K562 (cell line): ENCODE data around the gene DISC1. TPM values are rescaled to one million over a fixed set of nuclear protein-coding genes. Genes with fewer than 3 reads are reported as not detected.

Experiments used
- ATAC-seq: fragments of 200-7000 bp; cut with Tn5 transposase; 3 replicates; pipeline ENCODE4 v1.9.1; 2020; ENCODE audit warnings: moderate library complexity
- BruUV-seq: library from RNA; stranded (reverse); fragments of 400-500 nt; replicated peaks from 2 replicates; lab custom pipeline; 2021; lab: Mats Ljungman, UMichigan
- CTCF ChIA-PET: fragments of 300-600 bp; formaldehyde crosslinking; extraction: SDS; loops from one replicate; lab custom pipeline; 2021; ENCODE audit warnings: low intra/inter-chr PET ratio; lab: Yijun Ruan, JAX
- POLR2A ChIA-PET: fragments of 300-600, 350-650 bp; sonication (Branson Sonifier 250); formaldehyde crosslinking; extraction: SDS; loops from one replicate; lab custom pipeline; 2021; ENCODE audit warnings: antibody characterized with exemption, inconsistent platforms; lab: Yijun Ruan, JAX
- DNase-seq, 4 experiments: peaks; one replicate each; pipeline versions ENCODE4 v3.0.0 to v3.0.0-alpha.2; 2011 to 2018; ENCODE audit warnings: low spot score in 3 of 4, mixed read lengths in 3 of 4; ENCODE audit errors: extremely low read depth in 1 of 4
- FAIRE-seq: peaks from 2 replicates; lab custom pipeline; 2011; peaks lifted over from hg19 to GRCh38; lab: Jason Lieb, UNC
- H2AFZ ChIP-seq: 2 replicates; pipeline ENCODE4 v1.6.0; 2011; ENCODE audit warnings: low read depth, low read length, control low read depth, inconsistent platforms
- H3K27ac ChIP-seq: fragments of 200-600 bp; 3 replicates; pipeline ENCODE4 v1.8.0; 2011; ENCODE audit warnings: low read depth, mild to moderate bottlenecking, control low read depth, inconsistent platforms, low read length, moderate library complexity, mixed read lengths; ENCODE audit errors: extremely low read depth
- H3K27me3 ChIP-seq, 2 experiments: fragments of 300-600 bp in 1 of 2; 2 replicates in 1 of 2; 3 replicates in 1 of 2; pipeline versions ENCODE4 v1.6.0 to v1.8.0; 2011; ENCODE audit warnings: inconsistent platforms in 2 of 2, low read length in 2 of 2, mild to moderate bottlenecking in 1 of 2, mixed read lengths in 1 of 2, moderate library complexity in 1 of 2; ENCODE audit not compliant: control insufficient read depth in 2 of 2, insufficient read depth in 2 of 2
- H3K36me3 ChIP-seq: fragments of 300-600 bp; 3 replicates; pipeline ENCODE4 v1.8.0; 2011; ENCODE audit warnings: mild to moderate bottlenecking, low read length, inconsistent platforms; ENCODE audit not compliant: control insufficient read depth, insufficient read depth
- H3K4me1 ChIP-seq, 2 experiments: fragments of 200-600 bp in 1 of 2; replicated peaks in 1 of 2; 2 replicates in 1 of 2; 3 replicates in 1 of 2; pipeline versions ENCODE4 v1.5.1 to v1.8.0; 2011; ENCODE audit warnings: inconsistent platforms in 2 of 2, low read length in 2 of 2, mild to moderate bottlenecking in 1 of 2, mixed read lengths in 1 of 2, moderate library complexity in 1 of 2; ENCODE audit not compliant: control insufficient read depth in 2 of 2, insufficient read depth in 2 of 2
- H3K4me2 ChIP-seq: 2 replicates; pipeline ENCODE4 v1.6.1; 2011; ENCODE audit warnings: low read length, control low read depth, inconsistent platforms, mixed read lengths; ENCODE audit not compliant: insufficient read depth
- H3K4me3 ChIP-seq: fragments of 200-600 bp; sonication (generic), shearing (Covaris generic); 2 replicates; pipeline ENCODE4 v1.5.1; 2016; ENCODE audit warnings: control low read depth, inconsistent platforms
- H3K79me2 ChIP-seq: fragments of 200-600 bp; 3 replicates; pipeline ENCODE4 v1.8.0; 2011; ENCODE audit warnings: low read length, inconsistent platforms; ENCODE audit not compliant: control insufficient read depth, insufficient read depth
- H3K9ac ChIP-seq, 2 experiments: 2 replicates each; pipeline versions ENCODE4 v1.6.0 to v1.6.1; 2011; ENCODE audit warnings: low read depth in 2 of 2, low read length in 2 of 2, control low read depth in 1 of 2, inconsistent platforms in 1 of 2, mild to moderate bottlenecking in 1 of 2, mixed read lengths in 1 of 2; ENCODE audit not compliant: insufficient read depth in 1 of 2
- H3K9me1 ChIP-seq: one replicate; pipeline ENCODE4 v1.6.0; 2011; ENCODE audit warnings: inconsistent platforms, mild to moderate bottlenecking, low read length, moderate library complexity; ENCODE audit not compliant: control insufficient read depth, insufficient read depth
- H3K9me3 ChIP-seq: replicated peaks from 2 replicates; pipeline ENCODE4 v1.5.1; 2011; ENCODE audit warnings: low read depth, low read length, inconsistent platforms; ENCODE audit not compliant: control insufficient read depth, insufficient read depth
- H4K20me1 ChIP-seq: replicated peaks from 2 replicates; pipeline ENCODE4 v1.6.1; 2011; ENCODE audit warnings: low read length, inconsistent platforms, mixed read lengths; ENCODE audit not compliant: control insufficient read depth, insufficient read depth
- BMI1 ChIP-seq: fragments of 150-350 bp; IDR thresholded peaks from 2 replicates; pipeline ENCODE4 v1.6.1; 2014; ENCODE audit warnings: low read length
- COPS2 ChIP-seq: fragments of 450-650 bp; conservative IDR thresholded peaks from 2 replicates; pipeline ENCODE4 v1.6.1; 2016; ENCODE audit warnings: mild to moderate bottlenecking, moderate library complexity
- KAT8 ChIP-seq: fragments of 450-650 bp; IDR thresholded peaks from 2 replicates; pipeline ENCODE4 v1.6.1; 2016; ENCODE audit warnings: low read depth, mild to moderate bottlenecking
- MAFF ChIP-seq: IDR thresholded peaks from 2 replicates; pipeline ENCODE4 v1.6.1; 2012; ENCODE audit warnings: low read length, improper control_type of control experiment
- MEF2D ChIP-seq: conservative IDR thresholded peaks from 2 replicates; pipeline ENCODE4 v1.6.1; 2016; ENCODE audit warnings: low read depth, missing genetic modification characterization, missing compliant biosample characterization
- NR2C2 ChIP-seq, 2 experiments: fragments of 200-800 bp in 1 of 2; sonication (Bioruptor generic) in 1 of 2; sonication (generic) in 1 of 2; formaldehyde crosslinking in 1 of 2; IDR thresholded peaks; 2 replicates each; pipeline versions ENCODE4 v1.6.1 to v1.8.0; 2016 to 2022; ENCODE audit warnings: mild to moderate bottlenecking in 1 of 2, missing compliant biosample characterization in 1 of 2, missing genetic modification characterization in 1 of 2, missing genetic modification reagents in 1 of 2
- RBM25 ChIP-seq: fragments of 200-400 bp; formaldehyde crosslinking; IDR thresholded peaks from 2 replicates; pipeline ENCODE4 v1.6.1; 2018; ENCODE audit warnings: low read length, low read depth, moderate library complexity; ENCODE audit not compliant: severe bottlenecking
- SREBF1 ChIP-seq: fragments of 150-350 bp; IDR thresholded peaks from 2 replicates; pipeline ENCODE4 v1.6.1; 2014; ENCODE audit warnings: antibody characterized with exemption, low read depth, low read length, borderline replicate concordance
- ZBTB7A ChIP-seq: IDR thresholded peaks from 2 replicates; pipeline ENCODE4 v1.6.1; 2011; ENCODE audit warnings: low read depth, mild to moderate bottlenecking, low read length, moderate library complexity, borderline replicate concordance; ENCODE audit not compliant: control insufficient read depth
- ZC3H4 ChIP-seq: sonication (generic); formaldehyde crosslinking; IDR thresholded peaks from 2 replicates; pipeline ENCODE4 v1.9.0; 2021; ENCODE audit warnings: missing genetic modification reagents, borderline replicate concordance
- WGBS: fragments of 100-300 bp; shearing (Covaris generic); methylation state at CpG from one replicate; pipeline ENCODE4 v1.1.6; 2016; ENCODE audit warnings: low coverage, mixed read lengths; ENCODE audit not compliant: insufficient coverage; ENCODE audit errors: missing lambda C conversion rate; 5-methylcytosine and 5-hydroxymethylcytosine counted together
- in situ Hi-C: fragments of 300-500 bp; cut with MboI; formaldehyde crosslinking; loops from 4 replicates; pipeline ENCODE4 v1.15.0; 2018; ENCODE audit warnings: inconsistent platforms, mixed read lengths
- intact Hi-C: fragments of 100-400 bp; cut with micrococcal nuclease; formaldehyde crosslinking; loops from 2 replicates; pipeline ENCODE4 v1.14.2; 2022
- polyA plus RNA-seq, 8 experiments: library from polyadenylated mRNA; depleted of rRNA in 4 of 8; stranded (reverse) in 5 of 8; unstranded in 3 of 8; fragments of >200 nt; fragmentation: Nextera tagmentation in 2 of 8; fragmentation: Illumina TruSeq in 1 of 8; extraction: Ambion mirVana in 2 of 8; extraction: Trizol in 1 of 8; gene quantifications; 2 replicates each; pipeline versions ENCODE4 v1.2.1 to v1.2.3, GENCODE V29; 2011 to 2014; ENCODE audit warnings: inconsistent platforms in 1 of 8, missing spikeins in 1 of 8
- total RNA-seq, 7 experiments: library from RNA; depleted of rRNA in 6 of 7; stranded (reverse); fragments of >200 nt in 6 of 7; fragmentation: Illumina TruSeq in 2 of 7; extraction: Trizol in 2 of 7; gene quantifications; 2 replicates each; pipeline versions ENCODE4 v1.2.1 to v1.2.3, GENCODE V29; 2011 to 2021; ENCODE audit warnings: low replicate concordance in 1 of 7
- TF ChIP-seq, protein P1 (sequence below): fragments of 450-650 bp; formaldehyde crosslinking; conservative IDR thresholded peaks from 2 replicates; pipeline ENCODE4 v1.4.0; 2022; ENCODE audit warnings: mild to moderate bottlenecking, missing genetic modification characterization
- TF ChIP-seq, protein P2 (sequence below): fragments of 250-450 bp; sonication (Bioruptor Pico); IDR thresholded peaks from 2 replicates; pipeline ENCODE4 v1.8.0; 2021; ENCODE audit warnings: borderline replicate concordance, mild to moderate bottlenecking, moderate library complexity; ENCODE audit not compliant: poor library complexity, severe bottlenecking
- TF ChIP-seq, protein P3 (sequence below): fragments of 250-450 bp; sonication (Bioruptor Pico); IDR thresholded peaks from 2 replicates; pipeline ENCODE4 v1.4.0; 2020
- TF ChIP-seq, protein P4 (sequence below): fragments of 250-450 bp; sonication (Bioruptor Pico); IDR thresholded peaks from 2 replicates; pipeline ENCODE4 v1.4.0; 2020

DISC1 gene
- total and polyA plus RNA-seq, 9 of the 15 experiments (the other 6 are each of a cell fraction or from before 2014, with no cell fraction given), result 0.01 to 0.11 (median 0.08) TPM; not detected in 1

DNA sequence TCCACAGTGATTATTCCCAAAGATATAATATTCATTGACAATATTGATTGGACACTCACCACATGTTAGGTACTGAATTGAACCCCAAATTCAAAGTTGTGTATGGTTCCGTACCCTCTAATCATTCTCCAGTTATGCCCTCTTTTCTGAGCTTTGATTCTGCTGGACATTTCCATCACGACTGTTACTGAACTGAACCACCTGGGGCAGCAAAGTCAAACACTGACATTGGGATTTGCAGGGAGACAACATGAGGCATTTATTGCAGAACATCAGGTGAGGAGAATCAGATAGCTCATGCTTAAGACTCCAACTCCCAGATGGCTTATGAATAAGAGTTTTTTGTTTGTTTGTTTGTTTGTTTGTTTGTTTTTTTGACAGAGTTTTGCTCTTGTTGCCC, 420.9 kb downstream of the DISC1 start:
- H3K4me1 ChIP-seq, result no peaks in the 10 kb centered on the region
- DNase-seq (no peak), FAIRE-seq (no peak), ATAC-seq (no peak)
- no peak overlapping the region for H3K27ac ChIP-seq
- no peaks in the 10 kb centered on the region for H4K20me1 ChIP-seq
- H3K4me3 ChIP-seq, result no peak overlapping the region
- intact Hi-C loops, result no loop called here
- no TSS peak for BruUV-seq
- H3K9me3 ChIP-seq, result no peaks in the 10 kb centered on the region; the same call in 1 of the 2 replicates
- H3K9me1 ChIP-seq, result no peaks in the 10 kb centered on the region
- 7% methylated on average over 2 of the region's 2 CpGs for WGBS
- H3K79me2 ChIP-seq, result no peaks in the 10 kb centered on the region
- no peaks in the 10 kb centered on the region for H3K36me3 ChIP-seq
- H3K27me3 ChIP-seq, result no peaks in the 10 kb centered on the region
- ChIA-PET POLR2A (no interaction called here), CTCF (no interaction called here)
- no peak overlapping the region for H3K4me2 ChIP-seq
- in situ Hi-C loops, result no loop called here
- no peak overlapping the region for H2AFZ ChIP-seq
- H3K9ac ChIP-seq, result no peak overlapping the region
- TF ChIP-seq MAFF (no peak), NR2C2 (CRISPR knock-in tag; IDR thresholded peaks at IDR 0.05) (no peak), NR2C2 (tag; IDR thresholded peaks at IDR 0.05) (no peak), SREBF1 (no peak), ZC3H4 (no peak), COPS2 (no peak), BMI1 (no peak), ZBTB7A (no peak), RBM25 (no peak), MEF2D (tag) (no peak), KAT8 (no peak)
- TF ChIP-seq, protein P1, sequence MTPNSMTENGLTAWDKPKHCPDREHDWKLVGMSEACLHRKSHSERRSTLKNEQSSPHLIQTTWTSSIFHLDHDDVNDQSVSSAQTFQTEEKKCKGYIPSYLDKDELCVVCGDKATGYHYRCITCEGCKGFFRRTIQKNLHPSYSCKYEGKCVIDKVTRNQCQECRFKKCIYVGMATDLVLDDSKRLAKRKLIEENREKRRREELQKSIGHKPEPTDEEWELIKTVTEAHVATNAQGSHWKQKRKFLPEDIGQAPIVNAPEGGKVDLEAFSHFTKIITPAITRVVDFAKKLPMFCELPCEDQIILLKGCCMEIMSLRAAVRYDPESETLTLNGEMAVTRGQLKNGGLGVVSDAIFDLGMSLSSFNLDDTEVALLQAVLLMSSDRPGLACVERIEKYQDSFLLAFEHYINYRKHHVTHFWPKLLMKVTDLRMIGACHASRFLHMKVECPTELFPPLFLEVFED (CRISPR knock-in tag), result no peak
- TF ChIP-seq, protein P2, sequence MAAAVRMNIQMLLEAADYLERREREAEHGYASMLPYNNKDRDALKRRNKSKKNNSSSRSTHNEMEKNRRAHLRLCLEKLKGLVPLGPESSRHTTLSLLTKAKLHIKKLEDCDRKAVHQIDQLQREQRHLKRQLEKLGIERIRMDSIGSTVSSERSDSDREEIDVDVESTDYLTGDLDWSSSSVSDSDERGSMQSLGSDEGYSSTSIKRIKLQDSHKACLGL, result no peak
- TF ChIP-seq, protein P3, sequence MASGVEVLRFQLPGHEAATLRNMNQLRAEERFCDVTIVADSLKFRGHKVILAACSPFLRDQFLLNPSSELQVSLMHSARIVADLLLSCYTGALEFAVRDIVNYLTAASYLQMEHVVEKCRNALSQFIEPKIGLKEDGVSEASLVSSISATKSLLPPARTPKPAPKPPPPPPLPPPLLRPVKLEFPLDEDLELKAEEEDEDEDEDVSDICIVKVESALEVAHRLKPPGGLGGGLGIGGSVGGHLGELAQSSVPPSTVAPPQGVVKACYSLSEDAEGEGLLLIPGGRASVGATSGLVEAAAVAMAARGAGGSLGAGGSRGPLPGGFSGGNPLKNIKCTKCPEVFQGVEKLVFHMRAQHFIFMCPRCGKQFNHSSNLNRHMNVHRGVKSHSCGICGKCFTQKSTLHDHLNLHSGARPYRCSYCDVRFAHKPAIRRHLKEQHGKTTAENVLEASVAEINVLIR (CRISPR knock-in tag), result no peak
- TF ChIP-seq, protein P4, sequence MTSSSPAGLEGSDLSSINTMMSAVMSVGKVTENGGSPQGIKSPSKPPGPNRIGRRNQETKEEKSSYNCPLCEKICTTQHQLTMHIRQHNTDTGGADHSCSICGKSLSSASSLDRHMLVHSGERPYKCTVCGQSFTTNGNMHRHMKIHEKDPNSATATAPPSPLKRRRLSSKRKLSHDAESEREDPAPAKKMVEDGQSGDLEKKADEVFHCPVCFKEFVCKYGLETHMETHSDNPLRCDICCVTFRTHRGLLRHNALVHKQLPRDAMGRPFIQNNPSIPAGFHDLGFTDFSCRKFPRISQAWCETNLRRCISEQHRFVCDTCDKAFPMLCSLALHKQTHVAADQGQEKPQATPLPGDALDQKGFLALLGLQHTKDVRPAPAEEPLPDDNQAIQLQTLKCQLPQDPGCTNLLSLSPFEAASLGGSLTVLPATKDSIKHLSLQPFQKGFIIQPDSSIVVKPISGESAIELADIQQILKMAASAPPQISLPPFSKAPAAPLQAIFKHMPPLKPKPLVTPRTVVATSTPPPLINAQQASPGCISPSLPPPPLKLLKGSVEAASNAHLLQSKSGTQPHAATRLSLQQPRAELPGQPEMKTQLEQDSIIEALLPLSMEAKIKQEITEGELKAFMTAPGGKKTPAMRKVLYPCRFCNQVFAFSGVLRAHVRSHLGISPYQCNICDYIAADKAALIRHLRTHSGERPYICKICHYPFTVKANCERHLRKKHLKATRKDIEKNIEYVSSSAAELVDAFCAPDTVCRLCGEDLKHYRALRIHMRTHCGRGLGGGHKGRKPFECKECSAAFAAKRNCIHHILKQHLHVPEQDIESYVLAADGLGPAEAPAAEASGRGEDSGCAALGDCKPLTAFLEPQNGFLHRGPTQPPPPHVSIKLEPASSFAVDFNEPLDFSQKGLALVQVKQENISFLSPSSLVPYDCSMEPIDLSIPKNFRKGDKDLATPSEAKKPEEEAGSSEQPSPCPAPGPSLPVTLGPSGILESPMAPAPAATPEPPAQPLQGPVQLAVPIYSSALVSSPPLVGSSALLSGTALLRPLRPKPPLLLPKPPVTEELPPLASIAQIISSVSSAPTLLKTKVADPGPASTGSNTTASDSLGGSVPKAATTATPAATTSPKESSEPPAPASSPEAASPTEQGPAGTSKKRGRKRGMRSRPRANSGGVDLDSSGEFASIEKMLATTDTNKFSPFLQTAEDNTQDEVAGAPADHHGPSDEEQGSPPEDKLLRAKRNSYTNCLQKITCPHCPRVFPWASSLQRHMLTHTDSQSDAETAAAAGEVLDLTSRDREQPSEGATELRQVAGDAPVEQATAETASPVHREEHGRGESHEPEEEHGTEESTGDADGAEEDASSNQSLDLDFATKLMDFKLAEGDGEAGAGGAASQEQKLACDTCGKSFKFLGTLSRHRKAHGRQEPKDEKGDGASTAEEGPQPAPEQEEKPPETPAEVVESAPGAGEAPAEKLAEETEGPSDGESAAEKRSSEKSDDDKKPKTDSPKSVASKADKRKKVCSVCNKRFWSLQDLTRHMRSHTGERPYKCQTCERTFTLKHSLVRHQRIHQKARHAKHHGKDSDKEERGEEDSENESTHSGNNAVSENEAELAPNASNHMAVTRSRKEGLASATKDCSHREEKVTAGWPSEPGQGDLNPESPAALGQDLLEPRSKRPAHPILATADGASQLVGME (CRISPR knock-in tag), result no peak
